ENCODE measurements around the gene CENPE. TPM values are rescaled to one million over a fixed set of nuclear protein-coding genes. Genes with fewer than 3 reads are reported as not detected.

Gene CENPE
- total RNA-seq, 1 donor from 2014 or later, result 3.0 TPM

- no peak for DNase-seq (ENCODE audit: low read depth)
- Histone ChIP-seq H3K36me3 (ENCODE audit: control insufficient read depth, insufficient read depth, low read length) (peaks cover 1% of the 10 kb centered on the region), H3K27me3 (ENCODE audit: control insufficient read depth, insufficient read depth, low read length) (no peaks in the 10 kb centered on the region), H3K4me3 (ENCODE audit: low read depth, low read length) (no peak overlapping the region)
- TF ChIP-seq CTCF (IDR thresholded peaks at IDR 0.05; ENCODE audit: insufficient read depth, low read length, poor library complexity, severe bottlenecking), result no peak
Observed at GRCh38 chr4:103144926-103145325, 53.2 kb downstream of the CENPE start.

GRCh38 chr4:103137446-103137827 is 60.7 kb downstream of the CENPE start:
- DNase-seq (ENCODE audit: low read depth), result no peak
- no peaks in the 10 kb centered on the region for H3K27me3 ChIP-seq (ENCODE audit: control insufficient read depth, insufficient read depth, low read length)
- no peak overlapping the region for H3K4me3 ChIP-seq (ENCODE audit: low read depth, low read length)
- no peaks in the 10 kb centered on the region for H3K36me3 ChIP-seq (ENCODE audit: control insufficient read depth, insufficient read depth, low read length)
- no peak for TF ChIP-seq CTCF (IDR thresholded peaks at IDR 0.05; ENCODE audit: insufficient read depth, low read length, poor library complexity, severe bottlenecking)

- TF ChIP-seq CTCF (IDR thresholded peaks at IDR 0.05; ENCODE audit: insufficient read depth, low read length, poor library complexity, severe bottlenecking), result no peak
- no peak for DNase-seq (ENCODE audit: low read depth)
- no peaks in the 10 kb centered on the region for H3K36me3 ChIP-seq (ENCODE audit: control insufficient read depth, insufficient read depth, low read length)
- no peak overlapping the region for H3K4me3 ChIP-seq (ENCODE audit: low read depth, low read length)
- no peaks in the 10 kb centered on the region for H3K27me3 ChIP-seq (ENCODE audit: control insufficient read depth, insufficient read depth, low read length)
Observed at GRCh38 chr4:103136671-103137445, 61.3 kb downstream of the CENPE start.

GRCh38 chr4:103129174-103129573 is 69.0 kb downstream of the CENPE start:
- no peaks in the 10 kb centered on the region for H3K36me3 ChIP-seq (ENCODE audit: control insufficient read depth, insufficient read depth, low read length)
- TF ChIP-seq CTCF (IDR thresholded peaks at IDR 0.05; ENCODE audit: insufficient read depth, low read length, poor library complexity, severe bottlenecking), result no peak
- H3K27me3 ChIP-seq (ENCODE audit: control insufficient read depth, insufficient read depth, low read length), result no peaks in the 10 kb centered on the region
- no peak overlapping the region for H3K4me3 ChIP-seq (ENCODE audit: low read depth, low read length)
- DNase-seq (ENCODE audit: low read depth), result no peak

- TF ChIP-seq CTCF (IDR thresholded peaks at IDR 0.05; ENCODE audit: insufficient read depth, low read length, poor library complexity, severe bottlenecking), result no peak
- H3K36me3 ChIP-seq (ENCODE audit: control insufficient read depth, insufficient read depth, low read length), result no peaks in the 10 kb centered on the region
- no peak for DNase-seq (ENCODE audit: low read depth)
- H3K4me3 ChIP-seq (ENCODE audit: low read depth, low read length), result no peak overlapping the region
- H3K27me3 ChIP-seq (ENCODE audit: control insufficient read depth, insufficient read depth, low read length), result no peaks in the 10 kb centered on the region
Observed at GRCh38 chr4:103126126-103126525, 72.0 kb downstream of the CENPE start.

- TF ChIP-seq CTCF (IDR thresholded peaks at IDR 0.05; ENCODE audit: insufficient read depth, low read length, poor library complexity, severe bottlenecking), result no peak
- H3K4me3 ChIP-seq (ENCODE audit: low read depth, low read length), result no peak overlapping the region
- H3K36me3 ChIP-seq (ENCODE audit: control insufficient read depth, insufficient read depth, low read length), result no peaks in the 10 kb centered on the region
- no peaks in the 10 kb centered on the region for H3K27me3 ChIP-seq (ENCODE audit: control insufficient read depth, insufficient read depth, low read length)
- DNase-seq (ENCODE audit: low read depth), result no peak
Observed at GRCh38 chr4:103123114-103123513, 75.0 kb downstream of the CENPE start.
